PC-9 (cell line): Measurements from ENCODE around the gene TUBGCP6. TPM values are rescaled to one million over a fixed set of nuclear protein-coding genes. Genes with fewer than 3 reads are reported as not detected.

ENCODE experiments used
- BruUV-seq: library from RNA; stranded (reverse); fragments of 400-500 nt; replicated peaks from 2 replicates; lab custom pipeline; 2021; lab: Mats Ljungman, UMichigan
- CTCF ChIA-PET: fragments of 300-600 bp; sonication (Branson Sonifier 250); formaldehyde crosslinking; loops from one replicate; lab custom pipeline; 2022; ENCODE audit warnings: antibody characterized with exemption; lab: Charles Lee
- POLR2A ChIA-PET: fragments of 300-600 bp; sonication (Branson Sonifier 250); formaldehyde crosslinking; loops from one replicate; lab custom pipeline; 2022; ENCODE audit warnings: antibody characterized with exemption; ENCODE audit not compliant: unreplicated experiment; lab: Charles Lee
- DNase-seq, 2 experiments: peaks; one replicate each; pipeline versions ENCODE4 v3.0.0 to v3.0.0-alpha.2; 2015 to 2022; ENCODE audit warnings: mixed read lengths in 1 of 2
- H2AFZ ChIP-seq: fragments of 200-600 bp; sonication (generic); 2 replicates; pipeline ENCODE4 v1.8.1; 2017; ENCODE audit warnings: antibody characterized with exemption
- H3F3A ChIP-seq: fragments of 200-600 bp; sonication (generic); 2 replicates; pipeline ENCODE4 v1.8.1; 2017; ENCODE audit warnings: antibody characterized with exemption, mild to moderate bottlenecking, low read depth; ENCODE audit not compliant: insufficient read depth
- H3K27ac ChIP-seq: fragments of 200-600 bp; sonication (generic); 2 replicates; pipeline ENCODE4 v1.6.1; 2016; ENCODE audit warnings: mixed run types
- H3K27me3 ChIP-seq: fragments of 200-600 bp; sonication (generic); 2 replicates; pipeline ENCODE4 v1.6.1; 2016; ENCODE audit warnings: low read depth, mixed run types; ENCODE audit not compliant: insufficient read depth
- H3K36me3 ChIP-seq: fragments of 200-600 bp; sonication (generic); 2 replicates; pipeline ENCODE4 v1.6.1; 2016; ENCODE audit warnings: low read depth, mixed run types
- H3K4me1 ChIP-seq: fragments of 200-600 bp; sonication (generic); replicated peaks from 2 replicates; pipeline ENCODE4 v1.6.1; 2016; ENCODE audit warnings: mixed run types; ENCODE audit not compliant: insufficient read depth
- H3K4me2 ChIP-seq: fragments of 200-600 bp; sonication (generic); 2 replicates; pipeline ENCODE4 v1.6.1; 2017; ENCODE audit warnings: mixed run types
- H3K4me3 ChIP-seq: fragments of 200-600 bp; sonication (generic); 2 replicates; pipeline ENCODE4 v1.6.1; 2016; ENCODE audit warnings: mixed run types
- H3K79me2 ChIP-seq: fragments of 200-600 bp; sonication (generic); 2 replicates; pipeline ENCODE4 v1.6.1; 2017; ENCODE audit warnings: low read depth, mixed run types
- H3K9me2 ChIP-seq: fragments of 200-600 bp; sonication (generic); 2 replicates; pipeline ENCODE4 v1.8.1; 2017; ENCODE audit warnings: mild to moderate bottlenecking; ENCODE audit not compliant: insufficient read depth
- H3K9me3 ChIP-seq: fragments of 200-600 bp; sonication (generic); 2 replicates; pipeline ENCODE4 v1.8.1; 2016; ENCODE audit warnings: low read depth; ENCODE audit not compliant: insufficient read depth
- H4K20me1 ChIP-seq: fragments of 200-600 bp; sonication (generic); 2 replicates; pipeline ENCODE4 v1.8.1; 2017; ENCODE audit not compliant: insufficient read depth
- EZH2 ChIP-seq: fragments of 200-600 bp; sonication (generic); IDR thresholded peaks from 2 replicates; pipeline ENCODE4 v1.8.0; 2017; ENCODE audit warnings: antibody characterized with exemption, low read depth
- intact Hi-C: fragments of 100-400 bp; cut with micrococcal nuclease; formaldehyde crosslinking; loops from one replicate; pipeline ENCODE4 v1.10.0; 2022; ENCODE audit not compliant: unreplicated experiment
- total RNA-seq: library from RNA; stranded (reverse); gene quantifications from 2 replicates; pipeline ENCODE4 v1.2.3, GENCODE V29; 2021
- TF ChIP-seq, protein P1 (sequence below): fragments of 200-600 bp; sonication (generic); conservative IDR thresholded peaks from 2 replicates; pipeline ENCODE4 v1.6.1; 2017; ENCODE audit warnings: mixed run types, antibody characterized with exemption, mild to moderate bottlenecking, moderate library complexity

TUBGCP6 gene
- total RNA-seq, 1 experiment from 2014 or later, result 31.3 TPM

DNA sequence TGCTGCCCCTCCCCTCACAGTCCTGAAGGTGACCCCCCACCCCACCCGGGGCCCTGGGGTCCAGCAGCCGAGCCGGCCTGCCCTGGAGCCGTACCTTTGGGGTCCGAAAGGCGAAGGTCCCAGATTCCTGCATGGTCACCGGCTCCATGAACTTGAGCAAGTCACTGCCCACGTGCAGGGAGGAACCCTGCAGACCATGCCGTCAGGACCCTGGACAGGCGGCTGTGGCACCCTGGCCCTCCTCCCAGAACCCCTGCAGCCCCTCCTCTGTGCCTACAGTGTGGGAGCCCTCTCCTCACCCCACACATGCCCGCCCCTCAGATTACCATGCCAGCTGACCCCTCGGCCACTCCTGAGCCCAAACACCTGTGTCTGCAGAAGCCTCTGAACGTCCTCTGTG lies 39.7 kb upstream of the TUBGCP6 start:
- Histone ChIP-seq H3K4me1 (peaks cover 38% of the 10 kb centered on the region), H3K27ac (no peak overlapping the region), H3K4me3 (no peak overlapping the region), H3K9me2 (no peaks in the 10 kb centered on the region), H3K27me3 (no peaks in the 10 kb centered on the region), H3K36me3 (peaks cover 56% of the 10 kb centered on the region), H3K9me3 (no peaks in the 10 kb centered on the region), H3F3A (peaks cover 55% of the 10 kb centered on the region), H2AFZ (no peak overlapping the region), H3K4me2 (no peak overlapping the region), H3K79me2 (peaks cover 39% of the 10 kb centered on the region), H4K20me1 (peaks cover 28% of the 10 kb centered on the region)
- no peak for TF ChIP-seq EZH2
- TF ChIP-seq, protein P1, sequence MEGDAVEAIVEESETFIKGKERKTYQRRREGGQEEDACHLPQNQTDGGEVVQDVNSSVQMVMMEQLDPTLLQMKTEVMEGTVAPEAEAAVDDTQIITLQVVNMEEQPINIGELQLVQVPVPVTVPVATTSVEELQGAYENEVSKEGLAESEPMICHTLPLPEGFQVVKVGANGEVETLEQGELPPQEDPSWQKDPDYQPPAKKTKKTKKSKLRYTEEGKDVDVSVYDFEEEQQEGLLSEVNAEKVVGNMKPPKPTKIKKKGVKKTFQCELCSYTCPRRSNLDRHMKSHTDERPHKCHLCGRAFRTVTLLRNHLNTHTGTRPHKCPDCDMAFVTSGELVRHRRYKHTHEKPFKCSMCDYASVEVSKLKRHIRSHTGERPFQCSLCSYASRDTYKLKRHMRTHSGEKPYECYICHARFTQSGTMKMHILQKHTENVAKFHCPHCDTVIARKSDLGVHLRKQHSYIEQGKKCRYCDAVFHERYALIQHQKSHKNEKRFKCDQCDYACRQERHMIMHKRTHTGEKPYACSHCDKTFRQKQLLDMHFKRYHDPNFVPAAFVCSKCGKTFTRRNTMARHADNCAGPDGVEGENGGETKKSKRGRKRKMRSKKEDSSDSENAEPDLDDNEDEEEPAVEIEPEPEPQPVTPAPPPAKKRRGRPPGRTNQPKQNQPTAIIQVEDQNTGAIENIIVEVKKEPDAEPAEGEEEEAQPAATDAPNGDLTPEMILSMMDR, result no peak
- intact Hi-C loops, result no loop called here
- ChIA-PET POLR2A (no interaction called here), CTCF (no interaction called here)
- no TSS peak for BruUV-seq
- no peak for DNase-seq

DNA sequence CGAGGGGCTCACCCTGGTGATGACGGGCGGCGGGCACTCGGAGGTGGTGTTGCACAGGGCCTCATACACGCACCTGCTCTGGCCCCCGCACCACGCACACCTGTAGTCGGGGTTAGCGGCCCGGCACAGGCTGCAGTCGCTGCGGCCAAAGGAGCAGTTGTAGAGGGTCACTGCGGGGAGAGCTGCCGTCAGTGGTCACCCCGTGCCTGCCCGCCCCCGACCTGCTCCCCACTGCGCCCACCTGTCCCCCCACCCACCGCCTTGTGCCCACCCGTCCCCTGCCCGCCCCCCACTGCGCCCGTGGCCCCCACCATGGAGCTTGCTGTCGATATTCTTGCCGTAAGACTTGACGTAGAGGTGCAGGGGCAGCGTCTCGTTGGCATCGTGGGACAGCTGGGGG lies 39.0 kb upstream of the TUBGCP6 start:
- Histone ChIP-seq H3K27ac (no peak overlapping the region), H3K4me1 (peaks cover 38% of the 10 kb centered on the region), H3K4me3 (no peak overlapping the region), H4K20me1 (peaks cover 27% of the 10 kb centered on the region), H3K9me3 (no peaks in the 10 kb centered on the region), H3K27me3 (no peaks in the 10 kb centered on the region), H3K4me2 (peak overlapping the region; percentile 75), H3K9me2 (no peaks in the 10 kb centered on the region), H3K79me2 (peaks cover 32% of the 10 kb centered on the region), H3K36me3 (peaks cover 56% of the 10 kb centered on the region), H2AFZ (no peak overlapping the region), H3F3A (peaks cover 59% of the 10 kb centered on the region)
- BruUV-seq, result no TSS peak
- no peak for TF ChIP-seq EZH2
- TF ChIP-seq, protein P1, result no peak
- ChIA-PET CTCF (no interaction called here), POLR2A (no interaction called here)
- intact Hi-C loops, result loop anchor here (2.0 kb wide), 1 partner anchor 59 kb away; the partner anchor contains the start of gene PPP6R2
- no peak for DNase-seq

DNA sequence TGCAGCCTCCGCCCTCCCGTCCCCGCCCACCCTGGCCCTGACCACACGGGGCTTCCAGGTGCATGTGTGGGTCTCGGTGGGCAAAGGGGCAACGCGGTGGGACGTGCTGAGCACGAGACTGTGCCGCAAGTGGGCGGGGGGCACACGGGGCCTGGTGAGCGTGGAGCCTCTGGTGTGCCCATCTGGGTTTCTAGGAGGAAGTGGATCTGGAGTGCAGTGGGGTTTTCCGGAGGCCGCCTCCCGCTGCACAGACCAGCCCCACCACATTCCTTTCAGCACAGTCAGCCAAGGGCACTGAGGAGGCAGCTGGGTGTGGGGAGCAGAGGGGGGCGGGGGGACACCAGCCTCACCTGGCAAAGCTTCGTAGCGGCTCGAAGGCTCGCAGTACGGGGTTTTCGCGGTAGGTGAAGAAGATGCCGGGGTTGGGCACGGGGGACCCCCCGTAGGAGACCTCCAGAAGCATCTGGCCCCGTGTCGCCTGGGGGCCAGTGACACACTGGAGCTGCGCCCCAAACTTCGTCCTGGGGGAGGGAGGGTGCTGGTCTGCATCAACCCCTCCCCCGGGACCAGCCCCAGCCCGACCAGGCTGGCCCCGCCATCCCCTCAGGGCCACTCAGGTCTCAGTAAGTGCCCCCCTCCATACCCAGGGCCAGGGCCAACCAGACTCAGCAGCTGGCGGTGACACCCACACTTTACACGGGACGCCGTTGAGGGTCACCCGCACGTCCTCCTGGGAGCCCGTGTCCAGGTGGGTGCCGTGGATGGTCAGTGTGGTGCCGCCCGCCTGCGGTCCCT lies 37.7 kb upstream of the TUBGCP6 start:
- H3K79me2 ChIP-seq, result peaks cover 21% of the 10 kb centered on the region
- intact Hi-C loops, result loop anchor here (1.0 to 2.0 kb wide), 3 partner anchors 11 to 60 kb away; partner anchors contain the start of gene PPP6R2
- peaks cover 16% of the 10 kb centered on the region for H4K20me1 ChIP-seq
- peaks cover 57% of the 10 kb centered on the region for H3F3A ChIP-seq
- H3K4me3 ChIP-seq, result peak overlapping the region; percentile 45
- no peaks in the 10 kb centered on the region for H3K27me3 ChIP-seq
- H3K4me2 ChIP-seq, result peak overlapping the region; percentile 75
- no peak overlapping the region for H2AFZ ChIP-seq
- H3K9me3 ChIP-seq, result no peaks in the 10 kb centered on the region
- H3K27ac ChIP-seq, result peak overlapping the region; percentile 73
- TF ChIP-seq, protein P1, result no peak
- TF ChIP-seq EZH2, result no peak
- ChIA-PET CTCF (no interaction called here), POLR2A (interaction anchor here (0.6 kb wide), 1 partner anchor 11 kb away, joined by 9 read pairs; no protein-coding TSS in a partner anchor)
- peaks cover 38% of the 10 kb centered on the region for H3K4me1 ChIP-seq
- H3K36me3 ChIP-seq, result peaks cover 54% of the 10 kb centered on the region
- DNase-seq, result peak; percentile 93 to 99
- H3K9me2 ChIP-seq, result no peaks in the 10 kb centered on the region
- BruUV-seq, result no TSS peak
